Liver (tissue), 9 donors: ENCODE measurements around the gene CLCN5. TPM values are rescaled to one million over a fixed set of nuclear protein-coding genes. Genes with fewer than 3 reads are reported as not detected.

Experiments used
- DNase-seq: peaks from one replicate; pipeline ENCODE4 v3.0.0-alpha.2; 2017; ENCODE audit warnings: low spot score
- H3K27ac ChIP-seq, 2 donors: one replicate each; pipeline ENCODE4 v1.7.0; 2013; ENCODE audit warnings: inconsistent platforms in 2 of 2, low read length in 2 of 2, control low read depth in 1 of 2, low read depth in 1 of 2, mild to moderate bottlenecking in 1 of 2
- H3K27me3 ChIP-seq, 4 donors: one replicate each; pipeline versions ENCODE4 v1.6.1 to v1.7.0; 2013; ENCODE audit warnings: low read length in 3 of 4, inconsistent platforms in 1 of 4, mild to moderate bottlenecking in 1 of 4, moderate library complexity in 1 of 4; ENCODE audit not compliant: control insufficient read depth in 4 of 4, insufficient read depth in 4 of 4
- H3K36me3 ChIP-seq, 4 donors: one replicate each; pipeline versions ENCODE4 v1.6.1 to v1.7.0; 2013; ENCODE audit warnings: low read length in 3 of 4, mild to moderate bottlenecking in 3 of 4, low read depth in 1 of 4, moderate library complexity in 1 of 4; ENCODE audit not compliant: control insufficient read depth in 4 of 4, insufficient read depth in 3 of 4
- H3K4me1 ChIP-seq, 4 donors: one replicate each; pipeline versions ENCODE4 v1.6.1 to v1.7.0; 2013; ENCODE audit warnings: low read length in 3 of 4, mild to moderate bottlenecking in 3 of 4, moderate library complexity in 1 of 4; ENCODE audit not compliant: control insufficient read depth in 4 of 4, insufficient read depth in 4 of 4
- H3K4me3 ChIP-seq, 3 donors: one replicate each; pipeline versions ENCODE4 v1.6.1 to v1.7.0; 2013; ENCODE audit warnings: low read length in 3 of 3, control low read depth in 1 of 3, low read depth in 1 of 3, mild to moderate bottlenecking in 1 of 3
- H3K9ac ChIP-seq, 2 donors: one replicate each; pipeline ENCODE4 v1.7.0; 2013; ENCODE audit warnings: low read length in 2 of 2, mild to moderate bottlenecking in 2 of 2, moderate library complexity in 2 of 2, control low read depth in 1 of 2, low read depth in 1 of 2
- H3K9me3 ChIP-seq, 4 donors: one replicate each; pipeline versions ENCODE4 v1.6.1 to v1.7.0; 2013; ENCODE audit warnings: low read length in 3 of 4; ENCODE audit not compliant: control insufficient read depth in 4 of 4
- ATF3 ChIP-seq: IDR thresholded peaks from 2 replicates; pipeline ENCODE4 v1.6.1; 2016; ENCODE audit warnings: antibody characterized with exemption
- CTCF ChIP-seq: fragments of 150-350 bp; IDR thresholded peaks from 2 replicates; pipeline ENCODE4 v1.5.1; 2017; ENCODE audit warnings: improper control_type of control experiment, low read depth, low read length; ENCODE audit not compliant: missing input control
- EGR1 ChIP-seq, 2 donors: IDR thresholded peaks; 2 replicates each; pipeline ENCODE4 v1.6.1; 2016 to 2018; ENCODE audit warnings: antibody characterized with exemption in 2 of 2, low read depth in 2 of 2
- GABPA ChIP-seq, 2 donors: IDR thresholded peaks in 1 of 2; conservative IDR thresholded peaks in 1 of 2; 2 replicates each; pipeline ENCODE4 v1.6.1; 2016; ENCODE audit warnings: antibody characterized with exemption in 2 of 2, mild to moderate bottlenecking in 1 of 2, moderate library complexity in 1 of 2
- HNF4A ChIP-seq, 2 donors: conservative IDR thresholded peaks; 2 replicates each; pipeline ENCODE4 v1.6.1; 2016; ENCODE audit warnings: antibody characterized with exemption in 2 of 2, mild to moderate bottlenecking in 2 of 2
- HNF4G ChIP-seq: IDR thresholded peaks from 2 replicates; pipeline ENCODE4 v1.6.1; 2016; ENCODE audit warnings: antibody characterized with exemption
- MAX ChIP-seq: IDR thresholded peaks from 2 replicates; pipeline ENCODE4 v1.6.1; 2016; ENCODE audit warnings: antibody characterized with exemption
- NR2F2 ChIP-seq: IDR thresholded peaks from 2 replicates; pipeline ENCODE4 v1.6.1; 2016; ENCODE audit warnings: antibody characterized with exemption
- RAD21 ChIP-seq, 2 donors: IDR thresholded peaks; 2 replicates each; pipeline ENCODE4 v1.6.1; 2016; ENCODE audit warnings: antibody characterized with exemption in 2 of 2, mild to moderate bottlenecking in 2 of 2
- REST ChIP-seq: IDR thresholded peaks from 2 replicates; pipeline ENCODE4 v1.6.1; 2016; ENCODE audit warnings: antibody characterized with exemption, mild to moderate bottlenecking
- RXRA ChIP-seq, 2 donors: IDR thresholded peaks; 2 replicates each; pipeline ENCODE4 v1.6.1; 2017 to 2018; ENCODE audit warnings: antibody characterized with exemption in 2 of 2, mild to moderate bottlenecking in 1 of 2
- SP1 ChIP-seq: IDR thresholded peaks from 2 replicates; pipeline ENCODE4 v1.6.1; 2018; ENCODE audit warnings: antibody characterized with exemption, mild to moderate bottlenecking
- TAF1 ChIP-seq: conservative IDR thresholded peaks from 2 replicates; pipeline ENCODE4 v1.6.1; 2016; ENCODE audit warnings: antibody characterized with exemption, mild to moderate bottlenecking
- YY1 ChIP-seq: IDR thresholded peaks from 2 replicates; pipeline ENCODE4 v1.6.1; 2016; ENCODE audit warnings: antibody characterized with exemption, mild to moderate bottlenecking
- ZBTB33 ChIP-seq: IDR thresholded peaks from 2 replicates; pipeline ENCODE4 v1.6.1; 2016; ENCODE audit warnings: antibody characterized with exemption
- WGBS: extraction: QIAGEN DNeasy Blood & Tissue Kit; methylation state at CpG from one replicate; pipeline ENCODE4 v1.1.7; 2013; 5-methylcytosine and 5-hydroxymethylcytosine counted together
- polyA plus RNA-seq, 2 donors: library from polyadenylated mRNA; stranded (reverse) in 1 of 2; unstranded in 1 of 2; fragments of 200-250 nt in 1 of 2; fragments of >200 nt in 1 of 2; fragmentation: Nextera tagmentation in 1 of 2; extraction: Ambion mirVana in 1 of 2; gene quantifications; one replicate each; pipeline versions ENCODE4 v1.2.1 to v1.2.3, GENCODE V29; 2013 to 2015
- total RNA-seq, 2 donors: library from RNA; depleted of rRNA; stranded (reverse); fragments of >200 nt; gene quantifications; one replicate each; pipeline ENCODE4 v1.2.3, GENCODE V29; 2014
- donor health status: healthy.
- donor health status: healthy.
- donor health status: healthy.
- donor health status: healthy.
- donor health status: healthy.

Gene CLCN5
- total and polyA plus RNA-seq, 4 donors, result 5.6 to 56.1 (median 14.6) TPM

- WGBS, result 86% methylated on average over 1 of the region's 1 CpG
- H3K9me3 ChIP-seq, result no peaks in the 10 kb centered on the region
- DNase-seq, result no peak
- no peaks in the 10 kb centered on the region for H3K4me1 ChIP-seq
- H3K36me3 ChIP-seq, result no peaks in the 10 kb centered on the region
- no peak for TF ChIP-seq ZBTB33
- H3K27me3 ChIP-seq, result no peaks in the 10 kb centered on the region
- no peak overlapping the region for H3K4me3 ChIP-seq
- H3K27ac ChIP-seq, result no peak overlapping the region
- H3K9ac ChIP-seq, result no peak overlapping the region
Observed at GRCh38 chrX:49951524-49952193, 29.3 kb downstream of the CLCN5 start.

GRCh38 chrX:49956313-49956712 lies 33.9 kb downstream of the CLCN5 start:
- no peaks in the 10 kb centered on the region for H3K4me1 ChIP-seq
- no peak overlapping the region for H3K4me3 ChIP-seq
- 91% methylated on average over 2 of the region's 2 CpGs for WGBS
- H3K9me3 ChIP-seq, result no peaks in the 10 kb centered on the region
- no peak for TF ChIP-seq SP1
- no peak for TF ChIP-seq YY1
- no peak for TF ChIP-seq GABPA (IDR thresholded peaks at IDR 0.05 in 1 of 2, conservative IDR thresholded peaks at IDR 0.05 in 1 of 2)
- no peak for TF ChIP-seq EGR1 (IDR thresholded peaks at IDR 0.05; ENCODE audit: low read depth in 2 of 2)
- TF ChIP-seq ZBTB33, result no peak
- TF ChIP-seq NR2F2, result no peak
- TF ChIP-seq RXRA (IDR thresholded peaks at IDR 0.05), result no peak
- no peak for TF ChIP-seq TAF1
- TF ChIP-seq ATF3, result no peak
- TF ChIP-seq HNF4A (conservative IDR thresholded peaks at IDR 0.05), result no peak
- no peaks in the 10 kb centered on the region for H3K36me3 ChIP-seq
- no peaks in the 10 kb centered on the region for H3K27me3 ChIP-seq
- DNase-seq, result no peak
- H3K27ac ChIP-seq, result no peak overlapping the region
- no peak overlapping the region for H3K9ac ChIP-seq

- Histone ChIP-seq H3K27ac (no peak overlapping the region), H3K27me3 (no peaks in the 10 kb centered on the region), H3K4me1 (no peaks in the 10 kb centered on the region), H3K9ac (no peak overlapping the region), H3K36me3 (no peaks in the 10 kb centered on the region), H3K9me3 (no peaks in the 10 kb centered on the region), H3K4me3 (no peak overlapping the region)
- 89% methylated on average over 4 of the region's 4 CpGs for WGBS
- no peak for DNase-seq
- TF ChIP-seq RAD21 (IDR thresholded peaks at IDR 0.05), result no peak
- TF ChIP-seq YY1, result no peak
- no peak for TF ChIP-seq REST
- TF ChIP-seq NR2F2, result no peak
- TF ChIP-seq HNF4G, result no peak
- no peak for TF ChIP-seq TAF1
- no peak for TF ChIP-seq ATF3
- no peak for TF ChIP-seq CTCF
- TF ChIP-seq MAX, result no peak
- no peak for TF ChIP-seq SP1
Observed at GRCh38 chrX:49958727-49959485, 36.5 kb downstream of the CLCN5 start.
